HepG2 (cell line): ENCODE results near the gene OGA.

Experiments used
- BCL3 ChIP-seq: sonication (generic); formaldehyde crosslinking; IDR thresholded peaks from 2 replicates; pipeline ENCODE4 v1.5.1; 2020; ENCODE audit warnings: mild to moderate bottlenecking, missing genetic modification reagents, moderate library complexity
- CBFB ChIP-seq: sonication (generic); formaldehyde crosslinking; IDR thresholded peaks from 2 replicates; pipeline ENCODE4 v1.4.0; 2020; ENCODE audit warnings: missing genetic modification reagents
- CC2D1A ChIP-seq: sonication (generic); formaldehyde crosslinking; IDR thresholded peaks from 2 replicates; pipeline ENCODE4 v1.8.1; 2023; ENCODE audit warnings: mild to moderate bottlenecking, missing genetic modification reagents
- CREB1 ChIP-seq, 2 experiments: fragments of 450-650 bp in 1 of 2; IDR thresholded peaks; 2 replicates each; pipeline ENCODE4 v1.6.1; 2016 to 2017; ENCODE audit warnings: control low read depth in 1 of 2, mild to moderate bottlenecking in 1 of 2, missing compliant biosample characterization in 1 of 2, missing genetic modification characterization in 1 of 2
- CTCF ChIP-seq: sonication (generic); formaldehyde crosslinking; IDR thresholded peaks from 2 replicates; pipeline ENCODE4 v1.5.0; 2020; ENCODE audit warnings: mild to moderate bottlenecking, missing genetic modification reagents, moderate library complexity
- EP300 ChIP-seq, 3 experiments: sonication (generic) in 1 of 3; formaldehyde crosslinking in 1 of 3; IDR thresholded peaks; 2 replicates each; pipeline versions ENCODE4 v1.5.1 to v1.6.1; 2011 to 2020; ENCODE audit warnings: low read depth in 2 of 3, low read length in 2 of 3, borderline replicate concordance in 1 of 3, improper control_type of control experiment in 1 of 3, mild to moderate bottlenecking in 1 of 3, missing genetic modification reagents in 1 of 3, moderate library complexity in 1 of 3
- EZH2 ChIP-seq: conservative IDR thresholded peaks from 2 replicates; pipeline ENCODE4 v1.6.1; 2012; ENCODE audit warnings: mild to moderate bottlenecking, low read depth, low read length, moderate library complexity
- HNF1B ChIP-seq: sonication (generic); formaldehyde crosslinking; IDR thresholded peaks from 2 replicates; pipeline ENCODE4 v1.5.1; 2020; ENCODE audit warnings: mild to moderate bottlenecking, moderate library complexity, missing genetic modification reagents
- KDM1A ChIP-seq: IDR thresholded peaks from 2 replicates; pipeline ENCODE4 v1.6.1; 2016; ENCODE audit warnings: missing compliant biosample characterization
- SETDB1 ChIP-seq: sonication (generic); formaldehyde crosslinking; IDR thresholded peaks from 2 replicates; pipeline ENCODE4 v1.5.1; 2020; ENCODE audit warnings: missing genetic modification reagents, mild to moderate bottlenecking, borderline replicate concordance
- SNRNP70 ChIP-seq: fragments of 200-400 bp; formaldehyde crosslinking; IDR thresholded peaks from 2 replicates; pipeline ENCODE4 v1.6.1; 2017; ENCODE audit warnings: mild to moderate bottlenecking, low read depth, low read length, moderate library complexity
- TFE3 ChIP-seq: IDR thresholded peaks from 2 replicates; pipeline ENCODE4 v1.6.1; 2016
- TRIM22 ChIP-seq: fragments of 450-650 bp; IDR thresholded peaks from 2 replicates; pipeline ENCODE4 v1.6.1; 2017
- ZFX ChIP-seq: sonication (generic); formaldehyde crosslinking; IDR thresholded peaks from 2 replicates; pipeline ENCODE4 v1.4.0; 2020; ENCODE audit warnings: mild to moderate bottlenecking, low read depth, missing genetic modification reagents, moderate library complexity

GRCh38 chr10:101859530-101859929 lies 41.3 kb upstream of the OGA start:
- TF ChIP-seq TFE3 (CRISPR knock-in tag) (no peak), CBFB (CRISPR knock-in tag) (no peak), CREB1 (IDR thresholded peaks at IDR 0.05) (no peak), CREB1 (CRISPR knock-in tag; IDR thresholded peaks at IDR 0.05) (no peak), CTCF (CRISPR knock-in tag) (no peak), ZFX (CRISPR knock-in tag) (no peak), EP300 (IDR thresholded peaks at IDR 0.05; ENCODE audit: low read depth in 2 of 2, low read length in 2 of 2) (no peak), EP300 (CRISPR knock-in tag; IDR thresholded peaks at IDR 0.05; ENCODE audit: borderline replicate concordance) (no peak), EZH2 (no peak), CC2D1A (CRISPR knock-in tag) (no peak), SNRNP70 (no peak), TRIM22 (no peak), HNF1B (CRISPR knock-in tag) (no peak), BCL3 (CRISPR knock-in tag) (no peak), SETDB1 (CRISPR knock-in tag) (no peak), KDM1A (CRISPR knock-in tag) (no peak)
